GM12801 (cell line): ENCODE data around the gene NTNG1.

Experiments
- TF ChIP-seq, protein P1 (sequence below): IDR thresholded peaks from one replicate; pipeline ENCODE4 v1.5.1; 2011; ENCODE audit warnings: control low read depth; ENCODE audit not compliant: insufficient read length; ENCODE audit errors: extremely low read depth

NTNG1 gene

DNA sequence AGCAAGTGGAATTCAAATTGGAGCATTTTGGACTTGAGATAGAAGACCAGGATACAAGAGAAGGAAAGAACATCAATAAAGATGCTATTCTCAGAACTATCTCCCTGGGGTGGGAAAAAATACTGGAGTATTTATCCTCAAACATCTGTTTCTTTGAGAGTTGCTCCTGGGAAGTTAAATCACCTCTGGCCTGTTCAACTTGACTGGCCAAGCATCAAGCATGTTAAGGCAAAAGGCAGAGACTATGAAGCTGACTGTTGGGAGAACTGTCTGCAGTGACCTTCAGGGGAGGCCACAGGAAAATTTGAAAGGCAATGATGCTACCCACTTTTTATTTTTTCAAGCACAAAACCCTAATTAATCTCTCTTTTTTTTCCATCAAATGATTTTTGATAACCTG lies 239.0 kb downstream of the NTNG1 start:
- TF ChIP-seq, protein P1, sequence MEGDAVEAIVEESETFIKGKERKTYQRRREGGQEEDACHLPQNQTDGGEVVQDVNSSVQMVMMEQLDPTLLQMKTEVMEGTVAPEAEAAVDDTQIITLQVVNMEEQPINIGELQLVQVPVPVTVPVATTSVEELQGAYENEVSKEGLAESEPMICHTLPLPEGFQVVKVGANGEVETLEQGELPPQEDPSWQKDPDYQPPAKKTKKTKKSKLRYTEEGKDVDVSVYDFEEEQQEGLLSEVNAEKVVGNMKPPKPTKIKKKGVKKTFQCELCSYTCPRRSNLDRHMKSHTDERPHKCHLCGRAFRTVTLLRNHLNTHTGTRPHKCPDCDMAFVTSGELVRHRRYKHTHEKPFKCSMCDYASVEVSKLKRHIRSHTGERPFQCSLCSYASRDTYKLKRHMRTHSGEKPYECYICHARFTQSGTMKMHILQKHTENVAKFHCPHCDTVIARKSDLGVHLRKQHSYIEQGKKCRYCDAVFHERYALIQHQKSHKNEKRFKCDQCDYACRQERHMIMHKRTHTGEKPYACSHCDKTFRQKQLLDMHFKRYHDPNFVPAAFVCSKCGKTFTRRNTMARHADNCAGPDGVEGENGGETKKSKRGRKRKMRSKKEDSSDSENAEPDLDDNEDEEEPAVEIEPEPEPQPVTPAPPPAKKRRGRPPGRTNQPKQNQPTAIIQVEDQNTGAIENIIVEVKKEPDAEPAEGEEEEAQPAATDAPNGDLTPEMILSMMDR: no peak

DNA sequence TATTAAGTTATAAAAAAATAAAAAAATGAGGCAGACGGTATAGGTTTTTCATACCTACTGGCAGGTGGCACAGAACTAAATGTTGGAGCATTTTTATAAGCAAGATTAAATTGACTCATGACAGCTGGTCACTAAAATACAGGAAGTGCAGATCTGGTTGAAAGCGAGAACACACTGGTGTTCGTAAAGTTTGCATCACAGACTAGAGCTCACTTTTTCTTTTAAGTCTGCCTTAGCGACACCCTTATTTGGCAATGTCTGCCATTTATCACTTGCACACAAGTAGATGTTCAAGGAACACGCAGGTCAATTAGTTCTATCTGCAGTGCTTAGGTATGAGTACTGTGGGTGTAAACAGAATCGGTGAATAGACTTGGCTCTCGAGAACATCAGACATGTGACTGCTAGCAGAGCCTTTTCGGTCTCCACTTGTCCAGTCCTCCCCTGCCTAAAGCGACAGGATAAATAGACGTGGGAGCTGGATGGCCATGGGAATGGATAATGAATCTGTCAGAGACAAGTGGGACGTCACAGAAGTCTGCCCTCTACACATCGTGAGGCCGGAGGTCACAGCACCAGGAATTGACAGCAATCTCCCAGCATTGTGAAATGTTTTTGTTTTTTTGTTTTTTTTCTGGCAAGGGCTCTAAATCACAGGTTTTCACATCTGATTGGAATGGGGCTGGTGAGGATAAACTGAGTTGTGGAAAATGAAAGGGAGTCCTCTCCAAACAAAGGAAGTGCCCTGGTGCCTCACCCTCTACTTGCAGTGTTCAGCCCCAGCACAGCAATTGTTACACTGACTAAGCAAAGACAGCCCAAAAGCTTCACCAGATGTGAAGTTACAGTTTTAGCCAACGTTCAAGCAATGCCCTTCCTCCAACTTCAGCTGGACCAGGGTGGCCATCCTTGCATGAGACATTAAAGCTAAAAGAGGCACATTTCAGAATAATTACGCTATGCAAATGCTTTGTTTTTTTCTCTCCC lies 248.9 kb downstream of the NTNG1 start:
- TF ChIP-seq, protein P1: no peak

DNA sequence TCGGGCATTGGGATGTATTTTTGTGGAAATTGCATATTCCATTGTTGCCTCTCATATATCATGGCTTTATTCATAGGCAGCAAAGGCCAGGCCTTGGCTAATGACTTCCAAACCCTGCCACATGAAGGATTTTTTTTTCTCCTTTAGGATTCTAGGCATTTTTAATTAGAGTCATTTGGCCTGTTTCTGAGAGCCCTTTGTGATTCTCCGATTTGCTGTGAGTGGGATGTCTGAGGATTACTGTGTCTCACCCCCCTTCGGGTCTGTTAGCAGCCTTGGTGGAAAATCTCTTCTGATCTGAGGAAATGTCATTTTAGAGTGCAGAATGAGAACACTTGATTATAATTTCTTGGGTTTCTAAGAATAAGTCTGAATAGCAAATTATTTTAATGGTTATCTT lies 253.5 kb downstream of the NTNG1 start:
- TF ChIP-seq, protein P1: no peak

DNA sequence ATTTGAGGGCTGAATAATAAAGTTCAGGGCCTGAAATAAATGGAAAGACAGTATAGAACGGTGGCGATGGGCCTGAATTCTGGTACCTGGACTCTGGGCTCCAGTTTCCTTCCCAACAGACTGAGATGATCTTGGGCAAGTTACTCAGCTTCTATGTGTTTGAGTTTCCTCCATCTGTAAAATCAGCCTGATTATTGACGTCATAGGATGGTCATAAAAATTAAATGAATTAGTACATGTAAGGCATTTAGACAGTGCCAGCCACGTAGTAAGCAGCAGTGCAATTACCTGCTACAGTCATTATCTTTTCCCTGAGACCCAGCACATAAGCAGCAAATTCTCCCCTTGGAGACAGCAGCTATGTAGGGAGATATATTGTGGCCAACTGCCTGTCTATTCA lies 260.9 kb downstream of the NTNG1 start:
- TF ChIP-seq, protein P1: no peak

DNA sequence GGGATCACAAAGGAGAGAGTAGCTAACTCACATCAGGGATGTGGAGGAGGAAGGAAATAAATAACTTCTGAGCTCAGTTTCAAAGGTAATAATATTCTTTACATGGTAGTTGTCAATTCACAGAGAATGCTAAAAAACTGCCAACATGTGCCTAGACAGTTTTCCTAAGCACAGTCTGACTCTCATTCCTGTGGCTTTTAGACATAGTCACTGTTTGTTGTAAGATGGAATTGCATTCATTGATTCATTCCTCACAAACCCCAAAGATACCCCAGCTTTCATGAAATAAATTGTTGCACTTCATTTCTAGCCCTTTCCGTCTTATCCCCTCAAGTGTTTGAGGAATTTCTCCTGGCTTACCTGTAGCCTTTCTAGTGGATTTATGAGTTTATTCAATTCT lies 263.9 kb downstream of the NTNG1 start:
- TF ChIP-seq, protein P1: no peak

DNA sequence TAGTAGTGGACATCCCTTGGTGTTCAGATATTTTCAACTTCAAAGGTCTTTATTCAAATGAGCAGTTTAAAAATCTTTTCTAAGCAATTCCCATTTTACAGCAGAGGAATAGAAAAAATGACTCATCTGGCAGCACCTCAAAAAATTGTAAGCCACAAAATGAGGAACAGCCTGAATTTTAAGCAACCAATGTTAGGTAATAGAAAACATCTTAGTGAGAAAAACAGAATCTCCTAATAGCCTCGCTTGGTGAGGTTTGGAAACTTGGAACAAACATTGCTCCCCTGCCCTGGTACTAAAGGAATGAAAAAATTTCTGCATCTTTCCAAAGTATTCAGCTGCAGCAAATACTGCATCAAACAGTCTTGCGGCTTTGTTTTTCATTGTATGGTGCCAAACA lies 264.4 kb downstream of the NTNG1 start:
- TF ChIP-seq, protein P1: no peak

DNA sequence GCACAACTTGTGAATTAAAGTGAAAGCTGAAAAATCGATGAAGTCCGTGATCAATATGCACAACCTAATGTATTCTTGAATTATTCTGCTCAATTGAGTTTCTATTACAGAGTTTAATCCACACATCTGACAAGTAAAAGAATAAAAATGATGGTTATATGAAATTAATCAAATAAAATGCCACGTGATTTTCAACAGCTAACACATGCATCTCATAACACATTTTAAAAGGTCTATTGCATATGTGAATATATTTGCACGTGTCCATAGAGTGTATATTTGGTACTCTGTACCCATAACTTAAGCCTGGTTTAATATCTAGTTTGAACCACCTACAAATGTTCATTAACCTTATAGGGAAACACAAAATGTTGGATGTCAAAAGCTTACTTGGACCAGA lies 266.2 kb downstream of the NTNG1 start:
- TF ChIP-seq, protein P1: no peak
